OCI-LY7 (cell line): ENCODE measurements around the gene TMEM196. TPM values are rescaled to one million over a fixed set of nuclear protein-coding genes. Genes with fewer than 3 reads are reported as not detected.

Experiments used
- BruUV-seq: library from RNA; stranded (reverse); fragments of 400-500 nt; replicated peaks from 2 replicates; lab custom pipeline; 2021; lab: Mats Ljungman, UMichigan
- CTCF ChIA-PET: fragments of 300-600 bp; sonication (Branson Sonifier 250); formaldehyde crosslinking; loops from one replicate; lab custom pipeline; 2022; ENCODE audit warnings: antibody characterized with exemption; ENCODE audit not compliant: unreplicated experiment; lab: Charles Lee
- POLR2A ChIA-PET: fragments of 300-600 bp; sonication (Branson Sonifier 250); formaldehyde crosslinking; loops from one replicate; lab custom pipeline; 2022; ENCODE audit warnings: antibody characterized with exemption; lab: Charles Lee
- DNase-seq: peaks from one replicate; pipeline ENCODE4 v3.0.0-alpha.2; 2015; ENCODE audit warnings: low spot score
- H2AFZ ChIP-seq: fragments of 200-600 bp; sonication (generic), shearing (Covaris generic); 2 replicates; pipeline ENCODE4 v1.6.1; 2014; ENCODE audit warnings: mild to moderate bottlenecking, antibody characterized with exemption, low read length, moderate library complexity
- H3K27ac ChIP-seq: fragments of 200-600 bp; sonication (generic); 2 replicates; pipeline ENCODE4 v1.5.1; 2014; ENCODE audit warnings: mixed run types, low read depth, mild to moderate bottlenecking, moderate library complexity, low read length, inconsistent platforms; ENCODE audit not compliant: poor library complexity, severe bottlenecking
- H3K36me3 ChIP-seq: fragments of 200-600 bp; sonication (generic); 2 replicates; pipeline ENCODE4 v1.6.1; 2014; ENCODE audit warnings: mild to moderate bottlenecking, antibody characterized with exemption, low read length, moderate library complexity, mixed read lengths; ENCODE audit not compliant: insufficient read depth
- H3K4me1 ChIP-seq: fragments of 200-600 bp; sonication (generic); 2 replicates; pipeline ENCODE4 v1.5.1; 2014; ENCODE audit warnings: mild to moderate bottlenecking, low read length; ENCODE audit not compliant: insufficient read depth, poor library complexity, severe bottlenecking
- H3K4me2 ChIP-seq: fragments of 200-600 bp; sonication (generic); 2 replicates; pipeline ENCODE4 v1.6.1; 2014; ENCODE audit warnings: mild to moderate bottlenecking, low read length
- H3K4me3 ChIP-seq: fragments of 200-600 bp; sonication (generic); 2 replicates; pipeline ENCODE4 v1.5.1; 2014; ENCODE audit warnings: mild to moderate bottlenecking, low read depth, low read length; ENCODE audit not compliant: poor library complexity, severe bottlenecking
- H3K79me2 ChIP-seq: fragments of 200-600 bp; sonication (generic); 2 replicates; pipeline ENCODE4 v1.6.1; 2016; ENCODE audit warnings: low read depth, mild to moderate bottlenecking, low read length, moderate library complexity, mixed read lengths; ENCODE audit not compliant: insufficient read depth
- H3K9me2 ChIP-seq: fragments of 200-600 bp; sonication (generic); 2 replicates; pipeline ENCODE4 v1.6.1; 2016; ENCODE audit warnings: mild to moderate bottlenecking, low read length, mixed read lengths; ENCODE audit not compliant: insufficient read depth
- H3K9me3 ChIP-seq: fragments of 200-600 bp; sonication (generic); 2 replicates; pipeline ENCODE4 v1.6.1; 2014; ENCODE audit warnings: mild to moderate bottlenecking, mixed run types, low read length, mixed read lengths
- H4K20me1 ChIP-seq: fragments of 200-600 bp; sonication (generic); 2 replicates; pipeline ENCODE4 v1.6.1; 2014; ENCODE audit warnings: mild to moderate bottlenecking, antibody characterized with exemption, low read length, moderate library complexity, mixed read lengths; ENCODE audit not compliant: insufficient read depth
- CTCF ChIP-seq: fragments of 200-600 bp; sonication (generic); conservative IDR thresholded peaks from 2 replicates; pipeline ENCODE4 v1.5.1; 2014; ENCODE audit warnings: mild to moderate bottlenecking, antibody characterized with exemption, low read length, moderate library complexity, mixed read lengths
- EZH2phosphoT487 ChIP-seq: fragments of 200-600 bp; sonication (generic); IDR thresholded peaks from 2 replicates; pipeline ENCODE4 v1.6.1; 2018; ENCODE audit warnings: low read depth, borderline replicate concordance, mild to moderate bottlenecking, mixed run types, antibody characterized with exemption, low read length, moderate library complexity, mixed read lengths
- intact Hi-C: fragments of 100-400 bp; cut with micrococcal nuclease; formaldehyde crosslinking; loops from one replicate; pipeline ENCODE4 v1.10.0; 2022; ENCODE audit not compliant: unreplicated experiment
- total RNA-seq, 2 experiments: library from RNA; depleted of rRNA in 1 of 2; stranded (reverse); fragments of >200 nt in 1 of 2; shearing (Covaris generic) in 1 of 2; gene quantifications; 2 replicates each; pipeline ENCODE4 v1.2.3, GENCODE V29; 2014 to 2022

Gene TMEM196
- total RNA-seq, 2 experiments from 2014 or later, result not detected

GRCh38 chr7:19681596-19681995 lies 91.8 kb downstream of the TMEM196 start:
- intact Hi-C loops, result no loop called here
- TF ChIP-seq EZH2phosphoT487 (no peak), CTCF (no peak)
- Histone ChIP-seq H3K4me1 (no peaks in the 10 kb centered on the region), H4K20me1 (no peaks in the 10 kb centered on the region), H3K4me2 (no peak overlapping the region), H3K9me3 (no peaks in the 10 kb centered on the region), H3K9me2 (no peaks in the 10 kb centered on the region), H3K4me3 (no peak overlapping the region), H3K27ac (no peak overlapping the region), H3K79me2 (no peaks in the 10 kb centered on the region), H2AFZ (no peak overlapping the region), H3K36me3 (no peaks in the 10 kb centered on the region)
- DNase-seq, result no peak
- CTCF ChIA-PET, result no interaction called here
- BruUV-seq, result no TSS peak
- POLR2A ChIA-PET, result no interaction called here

DNA sequence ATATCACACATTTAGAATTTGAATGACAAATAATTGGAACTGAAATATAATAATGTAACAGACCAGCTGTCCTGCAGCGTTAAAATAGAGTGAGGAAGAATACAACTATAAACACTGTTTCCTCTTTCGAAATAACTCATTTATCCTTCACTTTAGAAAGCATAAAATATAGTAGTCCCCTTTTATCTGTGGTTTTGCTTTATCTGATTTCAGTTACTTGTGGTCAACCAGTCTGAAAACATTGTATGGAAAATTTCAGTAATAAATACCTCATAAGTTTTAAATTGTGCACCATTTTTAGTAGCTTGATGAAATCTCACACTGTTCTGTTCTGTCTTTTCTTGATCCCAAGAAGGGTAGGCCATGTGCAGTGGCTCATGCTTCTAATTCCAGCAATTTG lies 96.2 kb downstream of the TMEM196 start:
- Histone ChIP-seq H3K36me3 (no peaks in the 10 kb centered on the region), H3K27ac (no peak overlapping the region), H3K9me3 (no peaks in the 10 kb centered on the region), H3K4me2 (no peak overlapping the region), H3K4me1 (no peaks in the 10 kb centered on the region), H3K79me2 (no peaks in the 10 kb centered on the region), H4K20me1 (no peaks in the 10 kb centered on the region), H3K4me3 (no peak overlapping the region), H2AFZ (no peak overlapping the region), H3K9me2 (no peaks in the 10 kb centered on the region)
- TF ChIP-seq EZH2phosphoT487 (no peak), CTCF (no peak)
- no peak for DNase-seq
- ChIA-PET POLR2A (no interaction called here), CTCF (no interaction called here)
- no TSS peak for BruUV-seq
- intact Hi-C loops, result no loop called here

- Histone ChIP-seq H4K20me1 (no peaks in the 10 kb centered on the region), H2AFZ (no peak overlapping the region), H3K9me3 (no peaks in the 10 kb centered on the region), H3K79me2 (no peaks in the 10 kb centered on the region), H3K27ac (no peak overlapping the region), H3K9me2 (no peaks in the 10 kb centered on the region), H3K4me2 (no peak overlapping the region), H3K36me3 (no peaks in the 10 kb centered on the region), H3K4me3 (no peak overlapping the region), H3K4me1 (no peaks in the 10 kb centered on the region)
- DNase-seq, result no peak
- TF ChIP-seq EZH2phosphoT487, result no peak
- ChIA-PET CTCF (no interaction called here), POLR2A (no interaction called here)
- intact Hi-C loops, result no loop called here
- no TSS peak for BruUV-seq
Observed at GRCh38 chr7:19675816-19676215, 97.6 kb downstream of the TMEM196 start.
